Kidney epithelial cell (primary cell): ENCODE results near the gene PRTN3. TPM values are rescaled to one million over a fixed set of nuclear protein-coding genes. Genes with fewer than 3 reads are reported as not detected.

Experiments
- DNase-seq: peaks from one replicate; pipeline ENCODE4 v3.0.0-alpha.2; 2010; ENCODE audit warnings: low read depth
- H3K27me3 ChIP-seq: 2 replicates; pipeline ENCODE4 v1.6.0; 2011; ENCODE audit warnings: low read length; ENCODE audit not compliant: control insufficient read depth, insufficient read depth
- H3K36me3 ChIP-seq: 2 replicates; pipeline ENCODE4 v1.5.1; 2011; ENCODE audit warnings: low read length; ENCODE audit not compliant: control insufficient read depth, insufficient read depth
- H3K4me3 ChIP-seq: 2 replicates; pipeline ENCODE4 v1.5.1; 2011; ENCODE audit warnings: low read depth, mild to moderate bottlenecking, control low read depth, low read length
- CTCF ChIP-seq: IDR thresholded peaks from 2 replicates; pipeline ENCODE4 v1.5.1; 2011; ENCODE audit warnings: mild to moderate bottlenecking, moderate library complexity, low read length, control low read depth, inconsistent platforms; ENCODE audit not compliant: insufficient read depth, poor library complexity, severe bottlenecking
- total RNA-seq: library from RNA; depleted of rRNA; stranded (reverse); fragments of >200 nt; gene quantifications from 2 replicates; pipeline ENCODE4 v1.2.3, GENCODE V29; 2015

PRTN3 gene
- total RNA-seq, 1 donor from 2014 or later = not detected

GRCh38 chr19:872266-872951 lies 31.6 kb downstream of the PRTN3 start:
- Histone ChIP-seq H3K36me3 (peaks cover 6% of the 10 kb centered on the region), H3K4me3 (no peak overlapping the region), H3K27me3 (no peaks in the 10 kb centered on the region)
- no peak for DNase-seq
- TF ChIP-seq CTCF = no peak

- no peak for DNase-seq
- Histone ChIP-seq H3K27me3 (no peaks in the 10 kb centered on the region), H3K4me3 (no peak overlapping the region), H3K36me3 (peaks cover 5% of the 10 kb centered on the region)
- TF ChIP-seq CTCF = no peak
Observed at GRCh38 chr19:873084-873483, 32.3 kb downstream of the PRTN3 start.

- H3K27me3 ChIP-seq = no peaks in the 10 kb centered on the region
- DNase-seq = no peak
- TF ChIP-seq CTCF = no peak
- H3K36me3 ChIP-seq = peaks cover 5% of the 10 kb centered on the region
- no peak overlapping the region for H3K4me3 ChIP-seq
Observed at GRCh38 chr19:873561-874041, 32.8 kb downstream of the PRTN3 start.

- no peak for DNase-seq
- no peaks in the 10 kb centered on the region for H3K27me3 ChIP-seq
- H3K4me3 ChIP-seq = no peak overlapping the region
- peaks cover 5% of the 10 kb centered on the region for H3K36me3 ChIP-seq
- no peak for TF ChIP-seq CTCF
Observed at GRCh38 chr19:875265-875879, 34.6 kb downstream of the PRTN3 start.

- no peak for DNase-seq
- H3K27me3 ChIP-seq = no peaks in the 10 kb centered on the region
- TF ChIP-seq CTCF = no peak
- H3K4me3 ChIP-seq = no peak overlapping the region
- H3K36me3 ChIP-seq = peaks cover 5% of the 10 kb centered on the region
Observed at GRCh38 chr19:876089-876488, 35.3 kb downstream of the PRTN3 start.
